ENCODE data around the gene AHDC1. TPM values are rescaled to one million over a fixed set of nuclear protein-coding genes. Genes with fewer than 3 reads are reported as not detected.
"Not testable (repeated sequence)": the region's sequence is repeated elsewhere in the genome, so short reads cannot be mapped to it uniquely, and the experiment has no call there.

AHDC1 gene
- total RNA-seq, 1 donor from 2014 or later: 50.1 TPM

DNA sequence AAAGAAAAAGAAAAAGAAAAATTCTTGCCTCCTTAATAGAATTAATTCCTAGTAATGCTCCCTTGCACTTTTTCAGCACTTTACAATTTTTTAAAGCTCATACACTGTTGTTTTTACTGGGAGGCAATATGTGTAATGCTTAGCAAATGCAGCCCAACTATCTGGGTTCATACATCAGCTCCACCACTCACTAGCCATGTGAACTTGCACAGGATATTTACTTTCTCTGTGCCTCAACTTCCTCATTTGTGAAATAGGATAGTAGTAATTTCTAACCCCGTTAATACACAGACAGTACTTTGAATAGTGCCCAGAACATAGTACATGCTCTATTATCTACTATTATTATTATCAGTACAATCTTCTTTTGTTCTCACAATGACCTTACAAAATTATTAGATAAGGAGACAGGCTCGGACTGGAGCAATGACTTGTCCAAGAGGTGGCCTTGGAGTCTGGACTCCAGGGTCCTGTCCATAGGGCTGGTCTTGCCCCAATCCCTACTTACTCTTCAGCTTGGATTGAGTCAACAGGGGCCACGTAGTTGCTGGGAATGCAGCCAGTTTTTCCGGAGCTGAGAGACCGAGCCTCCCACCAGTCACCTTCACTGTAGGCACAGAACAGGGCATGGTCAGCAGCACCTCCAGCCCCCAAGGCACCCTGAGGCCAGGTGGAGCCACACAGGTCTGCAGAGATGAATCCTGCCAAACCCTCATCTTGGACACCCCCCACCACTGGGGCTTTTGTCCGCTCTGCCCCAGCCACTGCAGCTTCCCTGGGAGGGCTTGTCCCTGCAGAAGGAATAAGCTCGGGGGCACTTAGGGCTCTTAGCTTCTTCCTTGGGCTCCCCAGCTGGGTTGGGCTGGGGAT lies 17.3 kb upstream of the AHDC1 start:
- Mint-ChIP-seq H3K27ac (ENCODE audit: unreplicated experiment) (no peak overlapping the region), H3K9me3 (no peaks in the 10 kb centered on the region), H3K4me3 (no peak overlapping the region), H3K4me1 (peaks cover 11% of the 10 kb centered on the region), H3K36me3 (ENCODE audit: low read depth) (no peaks in the 10 kb centered on the region), H3K27me3 (ENCODE audit: low read depth) (no peaks in the 10 kb centered on the region)
- TF ChIP-seq, protein P1, sequence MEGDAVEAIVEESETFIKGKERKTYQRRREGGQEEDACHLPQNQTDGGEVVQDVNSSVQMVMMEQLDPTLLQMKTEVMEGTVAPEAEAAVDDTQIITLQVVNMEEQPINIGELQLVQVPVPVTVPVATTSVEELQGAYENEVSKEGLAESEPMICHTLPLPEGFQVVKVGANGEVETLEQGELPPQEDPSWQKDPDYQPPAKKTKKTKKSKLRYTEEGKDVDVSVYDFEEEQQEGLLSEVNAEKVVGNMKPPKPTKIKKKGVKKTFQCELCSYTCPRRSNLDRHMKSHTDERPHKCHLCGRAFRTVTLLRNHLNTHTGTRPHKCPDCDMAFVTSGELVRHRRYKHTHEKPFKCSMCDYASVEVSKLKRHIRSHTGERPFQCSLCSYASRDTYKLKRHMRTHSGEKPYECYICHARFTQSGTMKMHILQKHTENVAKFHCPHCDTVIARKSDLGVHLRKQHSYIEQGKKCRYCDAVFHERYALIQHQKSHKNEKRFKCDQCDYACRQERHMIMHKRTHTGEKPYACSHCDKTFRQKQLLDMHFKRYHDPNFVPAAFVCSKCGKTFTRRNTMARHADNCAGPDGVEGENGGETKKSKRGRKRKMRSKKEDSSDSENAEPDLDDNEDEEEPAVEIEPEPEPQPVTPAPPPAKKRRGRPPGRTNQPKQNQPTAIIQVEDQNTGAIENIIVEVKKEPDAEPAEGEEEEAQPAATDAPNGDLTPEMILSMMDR (conservative IDR thresholded peaks at IDR 0.05): no peak
- no peak for DNase-seq (ENCODE audit: low read depth, low spot score)

DNA sequence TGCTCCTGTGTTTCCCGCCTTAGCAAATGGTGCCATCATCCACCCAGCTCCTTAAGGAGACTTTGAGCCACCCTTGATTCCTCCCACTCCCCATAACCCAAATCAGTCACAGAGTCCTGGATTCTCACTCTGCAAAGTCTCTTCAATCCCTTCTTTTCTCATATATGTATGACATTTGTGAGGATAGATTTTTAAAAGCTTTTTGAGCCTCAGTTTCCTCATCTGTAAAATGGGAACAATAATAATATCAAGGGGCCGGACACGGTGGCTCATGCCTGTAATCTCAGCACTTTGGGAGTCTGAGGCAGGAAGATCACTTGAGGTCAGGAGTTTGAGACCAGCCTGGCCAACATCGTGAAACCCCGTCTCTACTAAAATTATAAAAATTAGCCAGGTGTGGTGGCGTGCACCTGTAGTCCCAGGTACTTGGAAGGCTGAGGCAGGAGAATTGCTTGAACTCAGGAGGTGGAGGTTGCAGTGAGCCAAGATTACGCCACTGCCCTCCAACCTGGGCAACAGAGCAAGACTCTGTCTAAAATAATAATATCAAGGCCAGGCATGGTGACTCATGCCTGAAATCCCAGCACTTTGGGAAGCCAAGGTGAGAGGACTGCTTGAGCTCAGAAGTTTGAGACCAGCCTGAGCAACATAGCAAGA lies 16.0 kb upstream of the AHDC1 start:
- H3K36me3 Mint-ChIP-seq (ENCODE audit: low read depth); H3K4me3 Mint-ChIP-seq; H3K27ac Mint-ChIP-seq (ENCODE audit: unreplicated experiment); H3K27me3 Mint-ChIP-seq (ENCODE audit: low read depth); DNase-seq (ENCODE audit: low read depth, low spot score); H3K9me3 Mint-ChIP-seq: not testable (repeated sequence)
- peaks cover 16% of the 10 kb centered on the region for H3K4me1 Mint-ChIP-seq

DNA sequence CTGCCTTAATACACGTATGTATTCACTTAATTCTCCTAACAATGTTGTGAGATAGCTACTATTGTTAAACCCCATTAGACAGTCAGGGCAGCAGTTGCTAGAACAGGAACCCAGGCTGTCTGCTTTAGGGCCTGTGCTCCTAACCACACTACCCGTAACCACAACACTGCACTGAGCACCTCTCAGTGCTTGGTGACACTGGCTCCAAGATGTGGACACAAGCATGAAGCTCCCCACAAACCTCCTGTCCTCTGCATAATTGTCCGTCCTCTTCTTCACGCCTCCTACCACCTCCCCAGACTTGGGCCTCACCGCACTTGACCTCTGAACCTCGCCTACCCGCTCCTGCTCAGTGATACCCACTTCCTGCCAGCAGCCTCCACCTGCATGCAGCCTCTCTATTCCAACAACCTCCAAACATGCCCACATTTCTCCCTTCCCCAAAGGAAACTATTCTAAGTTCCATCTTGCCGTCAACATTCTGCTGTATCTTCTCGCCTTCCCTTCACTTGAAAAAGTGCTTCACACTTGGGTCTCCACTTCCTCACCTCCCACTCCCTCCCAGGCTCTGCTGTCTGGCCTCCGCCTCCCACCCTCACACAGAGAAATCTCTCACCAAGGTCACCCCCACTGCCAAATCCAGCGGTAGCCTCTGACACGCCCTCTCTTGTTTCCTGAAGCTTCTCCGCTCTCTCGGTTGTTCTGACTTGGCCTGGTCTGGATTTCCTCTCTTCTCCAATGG lies 14.6 kb upstream of the AHDC1 start:
- Mint-ChIP-seq H3K36me3 (ENCODE audit: low read depth) (no peaks in the 10 kb centered on the region), H3K27me3 (ENCODE audit: low read depth) (peaks cover 4% of the 10 kb centered on the region), H3K27ac (ENCODE audit: unreplicated experiment) (no peak overlapping the region), H3K4me1 (peaks cover 28% of the 10 kb centered on the region), H3K4me3 (no peak overlapping the region), H3K9me3 (no peaks in the 10 kb centered on the region)
- DNase-seq (ENCODE audit: low read depth, low spot score): no peak
- TF ChIP-seq, protein P1 (conservative IDR thresholded peaks at IDR 0.05): no peak

DNA sequence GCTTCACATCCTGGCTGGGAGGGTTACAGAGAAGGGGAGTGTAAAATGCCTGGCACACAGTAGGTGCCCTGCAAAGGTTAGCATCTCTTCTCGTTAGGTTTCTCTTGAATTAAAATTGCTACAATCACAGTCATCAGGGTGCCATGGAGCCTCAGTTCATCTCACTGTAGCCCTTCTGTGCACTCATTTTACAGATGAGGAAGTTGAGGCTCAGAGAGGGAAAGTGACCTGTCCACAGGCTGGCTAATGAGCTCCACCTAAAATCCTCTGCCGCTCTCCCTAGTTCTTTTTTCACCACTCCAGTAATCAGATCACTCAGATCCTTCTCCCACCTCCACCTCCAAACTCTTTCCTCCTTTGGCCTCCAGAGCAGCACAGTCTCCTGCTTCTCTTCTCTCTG lies 13.5 kb upstream of the AHDC1 start:
- Mint-ChIP-seq H3K9me3 (no peaks in the 10 kb centered on the region), H3K27me3 (ENCODE audit: low read depth) (peaks cover 4% of the 10 kb centered on the region), H3K4me1 (peaks cover 29% of the 10 kb centered on the region), H3K36me3 (ENCODE audit: low read depth) (no peaks in the 10 kb centered on the region), H3K27ac (ENCODE audit: unreplicated experiment) (no peak overlapping the region), H3K4me3 (no peak overlapping the region)
- TF ChIP-seq, protein P1 (conservative IDR thresholded peaks at IDR 0.05): no peak
- DNase-seq (ENCODE audit: low read depth, low spot score): no peak

- no peak for DNase-seq (ENCODE audit: low read depth, low spot score)
- TF ChIP-seq, protein P1 (conservative IDR thresholded peaks at IDR 0.05): no peak
- peaks cover 4% of the 10 kb centered on the region for H3K27me3 Mint-ChIP-seq (ENCODE audit: low read depth)
- no peak overlapping the region for H3K27ac Mint-ChIP-seq (ENCODE audit: unreplicated experiment)
- no peaks in the 10 kb centered on the region for H3K9me3 Mint-ChIP-seq
- peak overlapping the region; percentile 23 for H3K4me3 Mint-ChIP-seq
- H3K4me1 Mint-ChIP-seq: peaks cover 34% of the 10 kb centered on the region
- no peaks in the 10 kb centered on the region for H3K36me3 Mint-ChIP-seq (ENCODE audit: low read depth)
Observed at GRCh38 chr1:27616441-27616840, 12.5 kb upstream of the AHDC1 start.

Data from neural crest cell (in vitro differentiated cells).